HepG2 (cell line): ENCODE results near the gene GUCA1A. TPM values are rescaled to one million over a fixed set of nuclear protein-coding genes. Genes with fewer than 3 reads are reported as not detected.

Experiments used
- ATAC-seq: fragments of 200-7000 bp; cut with Tn5 transposase; 3 replicates; pipeline ENCODE4 v1.9.1; 2020; ENCODE audit warnings: mild to moderate bottlenecking, moderate library complexity
- BruUV-seq: library from RNA; stranded (reverse); fragments of 400-500 nt; replicated peaks from 2 replicates; lab custom pipeline; 2021; lab: Mats Ljungman, UMichigan
- CTCF ChIA-PET: fragments of 300-600 bp; formaldehyde crosslinking; extraction: SDS; loops from one replicate; lab custom pipeline; 2021; ENCODE audit warnings: low total read pairs, inconsistent platforms, low intra/inter-chr PET ratio; lab: Yijun Ruan, JAX
- POLR2A ChIA-PET: fragments of 350-600 bp; sonication (Branson Sonifier 250); formaldehyde crosslinking; loops from one replicate; lab custom pipeline; 2020; ENCODE audit warnings: antibody characterized with exemption, inconsistent platforms; lab: Yijun Ruan, JAX
- DNase-seq: peaks from one replicate; pipeline ENCODE4 v3.0.0-alpha.2; 2015; ENCODE audit warnings: low spot score
- FAIRE-seq: peaks from 3 replicates; lab custom pipeline; 2011; peaks lifted over from hg19 to GRCh38; lab: Jason Lieb, UNC
- H2AFZ ChIP-seq: one replicate; pipeline ENCODE4 v1.6.1; 2011; ENCODE audit warnings: low read length, inconsistent platforms
- H3K27ac ChIP-seq: fragments of 300-600 bp; 3 replicates; pipeline ENCODE4 v1.8.0; 2011; ENCODE audit warnings: mixed run types, mild to moderate bottlenecking, mixed read lengths, low read length, inconsistent platforms; ENCODE audit not compliant: insufficient read depth; ENCODE audit errors: extremely low read length
- H3K27me3 ChIP-seq, 2 experiments: fragments of 200-600 bp in 1 of 2; 2 replicates in 1 of 2; 3 replicates in 1 of 2; pipeline versions ENCODE4 v1.6.0 to v1.8.0; 2011; ENCODE audit warnings: low read length in 2 of 2, mild to moderate bottlenecking in 2 of 2, moderate library complexity in 2 of 2, inconsistent platforms in 1 of 2; ENCODE audit not compliant: insufficient read depth in 2 of 2, control insufficient read depth in 1 of 2
- H3K36me3 ChIP-seq, 2 experiments: fragments of 200-600 bp in 1 of 2; replicated peaks in 1 of 2; 2 replicates in 1 of 2; 3 replicates in 1 of 2; pipeline versions ENCODE4 v1.5.1 to v1.8.0; 2011; ENCODE audit warnings: low read length in 2 of 2, inconsistent platforms in 1 of 2; ENCODE audit not compliant: insufficient read depth in 2 of 2, control insufficient read depth in 1 of 2
- H3K4me1 ChIP-seq: 2 replicates; pipeline ENCODE4 v1.5.1; 2012; ENCODE audit warnings: low read length, inconsistent platforms; ENCODE audit not compliant: insufficient read depth
- H3K4me2 ChIP-seq: 2 replicates; pipeline ENCODE4 v1.6.0; 2011; ENCODE audit warnings: low read depth, low read length, inconsistent platforms
- H3K4me3 ChIP-seq, 3 experiments: fragments of 200-600 bp in 1 of 3; sonication (generic), shearing (Covaris generic) in 1 of 3; replicated peaks in 1 of 3; 2 replicates each; pipeline ENCODE4 v1.5.1; 2011 to 2016; ENCODE audit warnings: low read length in 3 of 3, inconsistent platforms in 2 of 3, low read depth in 2 of 3, mild to moderate bottlenecking in 2 of 3, control low read depth in 1 of 3, mixed read lengths in 1 of 3; ENCODE audit not compliant: insufficient read depth in 1 of 3
- H3K79me2 ChIP-seq: one replicate; pipeline ENCODE4 v1.6.1; 2011; ENCODE audit warnings: low read length, inconsistent platforms; ENCODE audit not compliant: insufficient read depth
- H3K9ac ChIP-seq: 2 replicates; pipeline ENCODE4 v1.6.0; 2011; ENCODE audit warnings: mild to moderate bottlenecking, low read depth, low read length, inconsistent platforms; ENCODE audit not compliant: insufficient read depth
- H3K9me3 ChIP-seq: 2 replicates; pipeline ENCODE4 v1.5.1; 2012; ENCODE audit warnings: mild to moderate bottlenecking, low read length
- H4K20me1 ChIP-seq: 2 replicates; pipeline ENCODE4 v1.6.0; 2011; ENCODE audit warnings: inconsistent platforms, mild to moderate bottlenecking, low read length, moderate library complexity; ENCODE audit not compliant: insufficient read depth
- ARID3A ChIP-seq: IDR thresholded peaks from 2 replicates; pipeline ENCODE4 v1.6.1; 2012; ENCODE audit warnings: low read depth, low read length, improper control_type of control experiment
- BORCS8-MEF2B ChIP-seq: sonication (generic); formaldehyde crosslinking; IDR thresholded peaks from 2 replicates; pipeline ENCODE4 v1.8.0; 2022; ENCODE audit warnings: mild to moderate bottlenecking, missing genetic modification reagents
- CREB3 ChIP-seq: sonication (generic); formaldehyde crosslinking; IDR thresholded peaks from 2 replicates; pipeline ENCODE4 v1.5.0; 2020; ENCODE audit warnings: missing genetic modification reagents
- MAF1 ChIP-seq: sonication (generic); formaldehyde crosslinking; IDR thresholded peaks from 2 replicates; pipeline ENCODE4 v1.5.0; 2020; ENCODE audit warnings: missing genetic modification reagents, borderline replicate concordance
- MBD4 ChIP-seq: IDR thresholded peaks from 2 replicates; pipeline ENCODE4 v1.6.1; 2012; ENCODE audit warnings: low read length, inconsistent platforms, borderline replicate concordance
- NFE2 ChIP-seq: sonication (generic); formaldehyde crosslinking; IDR thresholded peaks from 2 replicates; pipeline ENCODE4 v1.4.0; 2020; ENCODE audit warnings: missing genetic modification reagents
- NFYC ChIP-seq: IDR thresholded peaks from 2 replicates; pipeline ENCODE4 v1.6.1; 2016; ENCODE audit warnings: missing genetic modification reagents, missing compliant biosample characterization
- SIN3B ChIP-seq: fragments of 150-350 bp; IDR thresholded peaks from 2 replicates; pipeline ENCODE4 v1.6.1; 2014; ENCODE audit warnings: low read length
- SMYD3 ChIP-seq: sonication (generic); formaldehyde crosslinking; IDR thresholded peaks from 2 replicates; pipeline ENCODE4 v1.8.1; 2023; ENCODE audit warnings: mild to moderate bottlenecking, missing genetic modification reagents
- SRSF4 ChIP-seq: fragments of 200-400 bp; formaldehyde crosslinking; IDR thresholded peaks from one replicate; pipeline ENCODE4 v1.6.1; 2018; ENCODE audit warnings: mild to moderate bottlenecking, low read depth, low read length, moderate library complexity; ENCODE audit not compliant: poor library complexity, severe bottlenecking
- SRSF9 ChIP-seq: fragments of 200-400 bp; formaldehyde crosslinking; IDR thresholded peaks from 2 replicates; pipeline ENCODE4 v1.6.1; 2018; ENCODE audit warnings: borderline replicate concordance, mild to moderate bottlenecking, low read depth, low read length; ENCODE audit not compliant: insufficient read depth, poor library complexity, severe bottlenecking
- ZNF20 ChIP-seq: sonication (generic); formaldehyde crosslinking; IDR thresholded peaks from 2 replicates; pipeline ENCODE4 v1.4.0; 2020; ENCODE audit warnings: mild to moderate bottlenecking, moderate library complexity, missing genetic modification reagents
- ZNF484 ChIP-seq: sonication (generic); formaldehyde crosslinking; IDR thresholded peaks from 2 replicates; pipeline ENCODE4 v1.5.1; 2020; ENCODE audit warnings: mild to moderate bottlenecking, low read depth, missing genetic modification reagents, borderline replicate concordance
- ZNF547 ChIP-seq: sonication (generic); formaldehyde crosslinking; IDR thresholded peaks from 2 replicates; pipeline ENCODE4 v1.5.1; 2020; ENCODE audit warnings: mild to moderate bottlenecking, missing genetic modification reagents
- ZNF710 ChIP-seq: sonication (generic); formaldehyde crosslinking; IDR thresholded peaks from 2 replicates; pipeline ENCODE4 v1.5.0; 2020; ENCODE audit warnings: mild to moderate bottlenecking, missing genetic modification reagents, borderline replicate concordance
- WGBS: methylation state at CpG from one replicate; pipeline ENCODE4 v1.1.6; 2017; ENCODE audit warnings: low lambda C conversion rate; 5-methylcytosine and 5-hydroxymethylcytosine counted together
- in situ Hi-C: cut with HindIII; loops from 2 replicates; pipeline ENCODE4 v1.10.0; 2017; ENCODE audit warnings: low pct_unique_long_range_greater_than_20kb; ENCODE audit not compliant: extremely low pct_ligation_motif_present
- intact Hi-C: fragments of 100-400 bp; cut with micrococcal nuclease; formaldehyde crosslinking; loops from one replicate; pipeline ENCODE4 v1.10.0; 2022; ENCODE audit not compliant: unreplicated experiment
- polyA plus RNA-seq, 8 experiments: library from polyadenylated mRNA; depleted of rRNA in 3 of 8; stranded (reverse) in 7 of 8; unstranded in 1 of 8; fragments of >200 nt; fragmentation: Illumina TruSeq in 4 of 8; extraction: Trizol in 4 of 8; gene quantifications; 2 replicates each; pipeline versions ENCODE4 v1.2.1 to v1.2.3, GENCODE V29; 2011 to 2016; ENCODE audit warnings: low read depth in 4 of 8, missing spikeins in 1 of 8, mixed read lengths in 1 of 8; ENCODE audit not compliant: insufficient read depth in 1 of 8
- total RNA-seq, 5 experiments: library from RNA; depleted of rRNA; stranded (reverse); fragments of >200 nt; fragmentation: Illumina TruSeq; extraction: Trizol; gene quantifications; 2 replicates each; pipeline ENCODE4 v1.2.3, GENCODE V29; 2016; ENCODE audit warnings: low read depth in 1 of 5
- TF ChIP-seq, protein P1 (sequence below): sonication (generic); formaldehyde crosslinking; IDR thresholded peaks from 2 replicates; pipeline ENCODE4 v1.4.0; 2020; ENCODE audit warnings: missing genetic modification reagents

GUCA1A gene
- total and polyA plus RNA-seq, 2 of the 13 experiments (the other 11 are each of a cell fraction or from before 2014, with no cell fraction given) = not detected

GRCh38 chr6:42137194-42137753, 35.9 kb upstream of the GUCA1A start (continued):
- TF ChIP-seq BORCS8-MEF2B (CRISPR knock-in tag) (0 out of 2 replicates have a peak, but pooled peaks have one; percentile 14), SIN3B (no peak), CREB3 (CRISPR knock-in tag) (no peak), NFYC (CRISPR knock-in tag) (no peak), ARID3A (no peak)

DNA sequence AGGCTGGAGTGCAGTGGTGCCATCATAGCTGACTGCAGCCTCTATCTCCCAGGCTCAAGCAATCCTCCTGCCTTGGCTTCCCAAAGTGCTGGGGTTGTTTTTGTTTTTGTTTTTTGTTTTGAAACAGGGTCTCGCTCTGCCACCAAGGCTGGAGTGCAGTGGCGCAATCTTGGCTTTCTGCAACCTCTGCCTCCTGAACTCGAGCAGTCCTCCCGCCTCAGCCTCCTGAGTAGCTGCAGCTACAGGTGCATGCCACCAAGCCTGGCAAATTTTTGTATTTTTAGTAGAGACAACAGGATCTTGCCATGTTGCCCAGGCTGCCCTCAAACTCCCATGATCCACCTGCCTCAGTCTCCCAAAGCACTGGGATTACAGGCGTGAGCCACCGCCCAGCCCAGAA, 35.0 kb upstream of the GUCA1A start:
- no peak overlapping the region for H2AFZ ChIP-seq
- ATAC-seq (no peak), FAIRE-seq (no peak), DNase-seq (no peak)
- no peaks in the 10 kb centered on the region for H3K36me3 ChIP-seq
- intact Hi-C loops (no loop called here), in situ Hi-C loops (no loop called here)
- no peak overlapping the region for H3K9ac ChIP-seq
- 92% methylated on average over 6 of the region's 6 CpGs for WGBS
- no peaks in the 10 kb centered on the region for H3K79me2 ChIP-seq
- H3K4me3 ChIP-seq = no peak overlapping the region
- H3K4me1 ChIP-seq = peaks cover 79% of the 10 kb centered on the region
- POLR2A ChIA-PET = interaction anchor here (0.6 to 4.1 kb wide), 10 partner anchors 16 to 404 kb away, joined by 3 to 34 read pairs (median 10); partner anchors contain the start of gene TAF8
- no peaks in the 10 kb centered on the region for H4K20me1 ChIP-seq
- BruUV-seq = no TSS peak
- no peaks in the 10 kb centered on the region; a peak in 1 of 5 replicates for H3K27me3 ChIP-seq
- CTCF ChIA-PET = no interaction called here
- H3K4me2 ChIP-seq = peak overlapping the region; percentile 51
- H3K27ac ChIP-seq = no peak overlapping the region
- no peaks in the 10 kb centered on the region for H3K9me3 ChIP-seq
- TF ChIP-seq SMYD3 (CRISPR knock-in tag) (no peak), ZNF20 (CRISPR knock-in tag) (no peak), ZNF547 (CRISPR knock-in tag) (no peak), MAF1 (CRISPR knock-in tag) (no peak), ZNF484 (CRISPR knock-in tag) (no peak), NFE2 (CRISPR knock-in tag) (no peak), SRSF9 (no peak), ZNF710 (CRISPR knock-in tag) (no peak), MBD4 (no peak), SRSF4 (no peak)
- TF ChIP-seq, protein P1, sequence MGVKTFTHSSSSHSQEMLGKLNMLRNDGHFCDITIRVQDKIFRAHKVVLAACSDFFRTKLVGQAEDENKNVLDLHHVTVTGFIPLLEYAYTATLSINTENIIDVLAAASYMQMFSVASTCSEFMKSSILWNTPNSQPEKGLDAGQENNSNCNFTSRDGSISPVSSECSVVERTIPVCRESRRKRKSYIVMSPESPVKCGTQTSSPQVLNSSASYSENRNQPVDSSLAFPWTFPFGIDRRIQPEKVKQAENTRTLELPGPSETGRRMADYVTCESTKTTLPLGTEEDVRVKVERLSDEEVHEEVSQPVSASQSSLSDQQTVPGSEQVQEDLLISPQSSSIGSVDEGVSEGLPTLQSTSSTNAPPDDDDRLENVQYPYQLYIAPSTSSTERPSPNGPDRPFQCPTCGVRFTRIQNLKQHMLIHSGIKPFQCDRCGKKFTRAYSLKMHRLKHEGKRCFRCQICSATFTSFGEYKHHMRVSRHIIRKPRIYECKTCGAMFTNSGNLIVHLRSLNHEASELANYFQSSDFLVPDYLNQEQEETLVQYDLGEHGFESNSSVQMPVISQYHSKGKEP = no peak
